Jurkat, Clone E6-1 (cell line): ENCODE results near the gene CCND2.
A peak's percentile ranks its signal among the peaks of the same experiment; 100 is the strongest.

Experiments
- DNase-seq: peaks from one replicate; pipeline ENCODE4 v3.0.0-alpha.2; 2011; ENCODE audit warnings: low read depth, low spot score
- H3K4me3 ChIP-seq: 2 replicates; pipeline ENCODE4 v1.5.1; 2011; ENCODE audit warnings: mild to moderate bottlenecking, low read length, control low read depth, moderate library complexity

CCND2 gene

GRCh38 chr12:4311776-4312175 lies 38.2 kb downstream of the CCND2 start:
- no peak overlapping the region for H3K4me3 ChIP-seq
- no peak for DNase-seq

GRCh38 chr12:4312251-4312650 lies 38.7 kb downstream of the CCND2 start:
- H3K4me3 ChIP-seq = no peak overlapping the region
- DNase-seq = no peak

- DNase-seq = no peak
Measured at GRCh38 chr12:4320497-4320852, 46.9 kb downstream of the CCND2 start.

GRCh38 chr12:4320853-4321701 lies 47.5 kb downstream of the CCND2 start, which contains the start of gene TIGAR:
TIGAR (plus strand) TSS chr12:4321213; CDS start chr12:4321272, 59 bp downstream.
- DNase-seq = peak; percentile 84

More at GRCh38 chr12:4320497-4320852, 46.9 kb downstream of the CCND2 start:
- H3K4me3 ChIP-seq = peak overlapping the region; percentile 69

GRCh38 chr12:4322726-4323125 lies 49.2 kb downstream of the CCND2 start:
- no peak for DNase-seq
- no peak overlapping the region for H3K4me3 ChIP-seq

More at GRCh38 chr12:4320853-4321701, 47.5 kb downstream of the CCND2 start, which contains the start of gene TIGAR:
- peak within 1 kb of the TSS; percentile 92 for H3K4me3 ChIP-seq
